ENCODE data around the gene LSAMP. TPM values are rescaled to one million over a fixed set of nuclear protein-coding genes. Genes with fewer than 3 reads are reported as not detected.

LSAMP gene
- total RNA-seq, 1 donor from 2014 or later = 16.4 TPM

DNA sequence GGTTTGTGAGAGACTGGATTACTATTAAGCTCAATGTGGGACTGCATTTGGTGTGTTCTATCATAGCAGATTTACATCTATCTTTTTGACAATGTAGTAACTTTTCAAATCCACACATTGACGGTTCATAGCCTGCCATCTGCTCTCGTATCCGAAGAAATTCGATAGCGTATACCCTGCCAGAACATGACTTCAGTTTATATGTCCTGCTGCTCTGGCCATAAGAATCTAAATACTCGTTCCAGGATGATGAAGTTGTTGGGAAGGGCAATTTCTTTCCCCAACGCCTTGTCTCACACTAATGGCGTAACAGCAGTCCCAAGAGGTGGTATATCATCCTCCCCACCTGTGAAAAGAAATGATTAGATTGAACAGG lies 180.0 kb downstream of the LSAMP start:
- H3K27me3 ChIP-seq (ENCODE audit: insufficient read depth, low read length) = no peaks in the 10 kb centered on the region
- Mint-ChIP-seq H3K27me3 (ENCODE audit: low read depth, unreplicated experiment) (no peaks in the 10 kb centered on the region), H3K9me3 (ENCODE audit: unreplicated experiment) (no peaks in the 10 kb centered on the region), H3K4me3 (ENCODE audit: unreplicated experiment) (no peak overlapping the region), H3K4me1 (ENCODE audit: low read depth, unreplicated experiment) (peaks cover 27% of the 10 kb centered on the region), H3K36me3 (ENCODE audit: low read depth, unreplicated experiment) (no peaks in the 10 kb centered on the region), H3K27ac (ENCODE audit: unreplicated experiment) (peak overlapping the region; percentile 79)
- H3K9me3 ChIP-seq (ENCODE audit: insufficient read depth, low read depth, low read length) = no peaks in the 10 kb centered on the region
- H3K4me3 ChIP-seq (ENCODE audit: insufficient read depth, low read depth, low read length) = no peak overlapping the region
- no peaks in the 10 kb centered on the region for H3K36me3 ChIP-seq (ENCODE audit: insufficient read depth, low read length)
- H3K4me1 ChIP-seq (ENCODE audit: insufficient read depth, low read length) = peaks cover 4% of the 10 kb centered on the region
- no peak overlapping the region for H2AFZ ChIP-seq (ENCODE audit: low read depth, low read length)
- no peak overlapping the region for H3K4me2 ChIP-seq (ENCODE audit: low read length)
- H4K20me1 ChIP-seq (ENCODE audit: insufficient read depth, low read length) = no peaks in the 10 kb centered on the region
- H3K27ac ChIP-seq (ENCODE audit: low read depth, low read length) = no peak overlapping the region
- no peak overlapping the region for H3K9ac ChIP-seq (ENCODE audit: low read length)
- TF ChIP-seq, protein P1, sequence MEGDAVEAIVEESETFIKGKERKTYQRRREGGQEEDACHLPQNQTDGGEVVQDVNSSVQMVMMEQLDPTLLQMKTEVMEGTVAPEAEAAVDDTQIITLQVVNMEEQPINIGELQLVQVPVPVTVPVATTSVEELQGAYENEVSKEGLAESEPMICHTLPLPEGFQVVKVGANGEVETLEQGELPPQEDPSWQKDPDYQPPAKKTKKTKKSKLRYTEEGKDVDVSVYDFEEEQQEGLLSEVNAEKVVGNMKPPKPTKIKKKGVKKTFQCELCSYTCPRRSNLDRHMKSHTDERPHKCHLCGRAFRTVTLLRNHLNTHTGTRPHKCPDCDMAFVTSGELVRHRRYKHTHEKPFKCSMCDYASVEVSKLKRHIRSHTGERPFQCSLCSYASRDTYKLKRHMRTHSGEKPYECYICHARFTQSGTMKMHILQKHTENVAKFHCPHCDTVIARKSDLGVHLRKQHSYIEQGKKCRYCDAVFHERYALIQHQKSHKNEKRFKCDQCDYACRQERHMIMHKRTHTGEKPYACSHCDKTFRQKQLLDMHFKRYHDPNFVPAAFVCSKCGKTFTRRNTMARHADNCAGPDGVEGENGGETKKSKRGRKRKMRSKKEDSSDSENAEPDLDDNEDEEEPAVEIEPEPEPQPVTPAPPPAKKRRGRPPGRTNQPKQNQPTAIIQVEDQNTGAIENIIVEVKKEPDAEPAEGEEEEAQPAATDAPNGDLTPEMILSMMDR (IDR thresholded peaks at IDR 0.05; ENCODE audit: insufficient read depth, low read depth, low read length) = no peak
- no peak for TF ChIP-seq EZH2 (IDR thresholded peaks at IDR 0.05; ENCODE audit: insufficient read depth, low read length)
- no peak for DNase-seq (ENCODE audit: low read depth)
- FAIRE-seq = no peak
- no peaks in the 10 kb centered on the region for H3K79me2 ChIP-seq (ENCODE audit: insufficient read depth, low read length)

DNA sequence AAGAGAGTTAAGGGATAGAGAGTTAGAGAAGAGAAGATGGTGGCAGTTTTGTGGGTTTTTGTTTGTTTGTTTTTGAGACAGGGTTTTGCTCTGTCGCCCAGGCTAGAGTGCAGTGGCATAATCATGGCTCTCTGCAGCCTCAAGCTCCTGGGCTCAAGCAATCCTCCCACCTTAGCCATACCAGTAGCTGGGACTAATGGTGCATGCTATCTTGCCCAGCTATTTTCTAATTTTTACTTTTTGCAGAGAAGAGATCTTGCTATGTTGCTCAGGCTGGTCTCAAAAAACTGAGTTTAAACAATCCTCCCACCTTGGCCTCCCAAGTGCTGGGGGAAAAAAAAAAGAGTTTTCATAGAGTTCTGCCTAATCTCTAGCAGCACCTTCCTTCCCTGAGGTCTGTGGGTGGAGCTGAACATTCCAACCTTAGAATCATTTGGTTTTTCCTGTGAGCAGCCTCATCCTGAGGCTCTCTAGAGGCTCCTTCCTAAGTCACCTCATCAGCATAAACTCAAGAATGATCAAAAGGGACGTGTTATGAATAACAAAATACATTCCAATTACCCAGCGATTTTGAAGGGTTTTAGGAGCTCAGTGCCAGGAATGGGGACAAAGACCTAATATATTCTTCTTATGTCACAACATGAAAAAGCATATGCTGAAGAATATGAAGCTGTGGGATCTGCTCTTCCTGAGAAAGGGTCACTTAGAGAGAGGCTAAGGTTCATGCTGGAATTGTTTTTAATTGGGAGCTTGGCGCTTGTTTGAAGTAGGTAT lies 180.6 kb downstream of the LSAMP start:
- Mint-ChIP-seq H3K9me3 (ENCODE audit: unreplicated experiment) (no peaks in the 10 kb centered on the region), H3K27ac (ENCODE audit: unreplicated experiment) (peak overlapping the region; percentile 93), H3K4me1 (ENCODE audit: low read depth, unreplicated experiment) (peaks cover 27% of the 10 kb centered on the region), H3K4me3 (ENCODE audit: unreplicated experiment) (no peak overlapping the region), H3K27me3 (ENCODE audit: low read depth, unreplicated experiment) (no peaks in the 10 kb centered on the region), H3K36me3 (ENCODE audit: low read depth, unreplicated experiment) (no peaks in the 10 kb centered on the region)
- no peak overlapping the region for H3K27ac ChIP-seq (ENCODE audit: low read depth, low read length)
- TF ChIP-seq EZH2 (IDR thresholded peaks at IDR 0.05; ENCODE audit: insufficient read depth, low read length) = no peak
- TF ChIP-seq, protein P1 (IDR thresholded peaks at IDR 0.05; ENCODE audit: insufficient read depth, low read depth, low read length) = no peak
- no peak overlapping the region for H3K4me3 ChIP-seq (ENCODE audit: insufficient read depth, low read depth, low read length)
- H3K4me1 ChIP-seq (ENCODE audit: insufficient read depth, low read length) = peaks cover 4% of the 10 kb centered on the region
- H3K36me3 ChIP-seq (ENCODE audit: insufficient read depth, low read length) = no peaks in the 10 kb centered on the region
- no peaks in the 10 kb centered on the region for H4K20me1 ChIP-seq (ENCODE audit: insufficient read depth, low read length)
- H2AFZ ChIP-seq (ENCODE audit: low read depth, low read length) = no peak overlapping the region
- H3K9ac ChIP-seq (ENCODE audit: low read length) = no peak overlapping the region
- DNase-seq (ENCODE audit: low read depth) (peak; percentile 22), FAIRE-seq (no peak)
- H3K27me3 ChIP-seq (ENCODE audit: insufficient read depth, low read length) = no peaks in the 10 kb centered on the region
- H3K9me3 ChIP-seq (ENCODE audit: insufficient read depth, low read depth, low read length) = no peaks in the 10 kb centered on the region
- no peaks in the 10 kb centered on the region for H3K79me2 ChIP-seq (ENCODE audit: insufficient read depth, low read length)
- H3K4me2 ChIP-seq (ENCODE audit: low read length) = no peak overlapping the region

Data from astrocyte (in vitro differentiated cells and primary cell).